ENCODE data around the gene TCIRG1. TPM values are rescaled to one million over a fixed set of nuclear protein-coding genes. Genes with fewer than 3 reads are reported as not detected.

The TCIRG1 gene
- total and polyA plus RNA-seq, 4 donors: 32.2 to 96.1 (median 44.5) TPM

DNA sequence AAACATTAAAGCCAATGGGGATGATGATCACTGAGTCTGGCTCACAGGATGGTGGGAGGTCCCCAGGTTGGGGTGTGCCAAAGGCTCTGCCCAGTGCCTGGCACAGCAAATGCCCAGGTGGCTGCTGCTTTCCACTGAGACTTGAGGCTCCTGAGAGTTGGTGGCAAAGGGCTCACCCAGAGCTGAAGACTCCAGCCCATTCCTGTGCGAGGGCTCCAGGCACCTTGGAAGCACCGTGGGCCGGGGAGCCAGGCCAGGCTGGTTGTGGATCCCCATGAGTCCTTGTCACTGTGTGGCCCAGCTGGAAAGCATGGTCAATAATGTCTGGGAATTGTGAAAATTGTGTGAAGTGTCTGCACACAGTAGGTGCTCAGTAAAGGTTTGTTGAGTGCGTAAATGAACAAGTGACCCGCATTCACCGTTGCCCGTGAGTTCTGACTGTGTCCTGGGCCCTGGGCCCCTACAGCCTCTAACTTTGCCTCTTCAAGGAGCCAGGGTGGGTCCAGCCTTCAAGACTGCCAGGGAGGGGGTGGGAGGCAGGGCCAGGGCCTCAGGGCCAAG lies 32.1 kb upstream of the TCIRG1 start:
- H3K4me1 ChIP-seq (ENCODE audit: control insufficient read depth in 4 of 4, insufficient read depth in 4 of 4, low read length in 3 of 4): peaks cover 5 to 34% (median 24%) of the 10 kb centered on the region in 4 donors
- no peak overlapping the region for H3K27ac ChIP-seq (ENCODE audit: low read depth in 1 of 2, low read length in 2 of 2)
- DNase-seq (ENCODE audit: low spot score): no peak

DNA sequence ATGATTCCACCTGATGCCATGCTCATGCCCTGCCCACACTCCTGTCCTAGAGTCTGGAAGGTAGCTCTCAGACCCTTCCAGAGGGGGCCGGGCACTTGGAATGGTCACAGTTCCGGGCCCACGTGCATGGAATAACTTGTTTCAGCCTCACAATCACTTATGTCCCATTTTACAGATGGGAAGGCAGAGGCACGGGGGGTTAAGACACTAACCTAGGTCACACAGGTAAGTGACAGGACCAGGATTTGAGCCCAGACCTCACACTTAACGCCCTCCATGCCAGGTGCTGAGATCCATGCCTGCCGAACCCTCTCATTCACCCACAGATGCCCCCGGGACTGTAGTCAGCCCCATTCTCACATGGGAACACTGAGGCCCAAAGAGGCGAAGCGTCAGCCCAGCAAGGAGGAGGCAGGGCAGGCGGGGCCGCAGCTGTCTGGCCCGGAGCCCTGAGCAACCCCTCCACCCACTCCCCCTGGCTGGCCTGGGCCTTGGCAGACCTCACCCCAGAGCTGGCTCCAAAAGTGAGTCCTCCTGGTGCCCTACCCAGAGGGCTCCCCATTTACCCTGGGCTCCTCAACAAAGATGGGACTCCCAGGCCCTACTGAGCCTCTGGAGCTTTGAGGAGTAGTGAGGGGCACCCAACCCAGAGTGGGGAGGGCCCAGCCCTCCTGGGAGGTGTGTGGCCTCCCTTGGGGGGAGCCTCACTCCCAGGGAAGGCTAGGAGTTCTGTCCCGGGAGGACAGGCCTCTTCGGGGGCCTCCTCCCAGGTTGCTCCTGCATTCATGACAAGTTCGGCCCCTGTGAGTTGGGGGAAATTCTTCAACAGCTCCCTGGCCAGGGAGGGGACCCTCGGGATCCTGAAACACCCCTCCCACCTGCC lies 31.1 kb upstream of the TCIRG1 start:
- Histone ChIP-seq H3K4me1 (ENCODE audit: control insufficient read depth in 4 of 4, insufficient read depth in 4 of 4, low read length in 3 of 4) (peaks cover 5 to 34% (median 22%) of the 10 kb centered on the region in 4 donors), H3K4me3 (ENCODE audit: low read depth in 1 of 3, low read length in 3 of 3) (no peak overlapping the region), H3K27ac (ENCODE audit: low read depth in 1 of 2, low read length in 2 of 2) (no peak overlapping the region), H3K9me3 (ENCODE audit: control insufficient read depth in 4 of 4, low read length in 3 of 4) (no peaks in the 10 kb centered on the region), H3K9ac (ENCODE audit: low read depth in 1 of 2, low read length in 2 of 2) (no peak overlapping the region), H3K27me3 (ENCODE audit: control insufficient read depth in 4 of 4, insufficient read depth in 4 of 4, low read length in 3 of 4) (no peaks in the 10 kb centered on the region), H3K36me3 (ENCODE audit: control insufficient read depth in 4 of 4, insufficient read depth in 3 of 4, low read depth in 1 of 4, low read length in 3 of 4) (no peaks in the 10 kb centered on the region)
- no peak for DNase-seq (ENCODE audit: low spot score)
- TF ChIP-seq FOXA1 (IDR thresholded peaks at IDR 0.05) (no peak), NR2F2 (IDR thresholded peaks at IDR 0.05) (no peak), TAF1 (conservative IDR thresholded peaks at IDR 0.05) (no peak), RAD21 (IDR thresholded peaks at IDR 0.05) (no peak), YY1 (IDR thresholded peaks at IDR 0.05) (no peak), HNF4G (IDR thresholded peaks at IDR 0.05) (no peak), HNF4A (conservative IDR thresholded peaks at IDR 0.05) (no peak), GABPA (IDR thresholded peaks at IDR 0.05 in 1 of 2, conservative IDR thresholded peaks at IDR 0.05 in 1 of 2) (no peak), EGR1 (IDR thresholded peaks at IDR 0.05; ENCODE audit: low read depth in 2 of 2) (no peak), JUND (IDR thresholded peaks at IDR 0.05) (no peak), SP1 (IDR thresholded peaks at IDR 0.05) (no peak), FOXA2 (IDR thresholded peaks at IDR 0.05) (no peak), RXRA (IDR thresholded peaks at IDR 0.05) (no peak)
- TF ChIP-seq, protein P1, sequence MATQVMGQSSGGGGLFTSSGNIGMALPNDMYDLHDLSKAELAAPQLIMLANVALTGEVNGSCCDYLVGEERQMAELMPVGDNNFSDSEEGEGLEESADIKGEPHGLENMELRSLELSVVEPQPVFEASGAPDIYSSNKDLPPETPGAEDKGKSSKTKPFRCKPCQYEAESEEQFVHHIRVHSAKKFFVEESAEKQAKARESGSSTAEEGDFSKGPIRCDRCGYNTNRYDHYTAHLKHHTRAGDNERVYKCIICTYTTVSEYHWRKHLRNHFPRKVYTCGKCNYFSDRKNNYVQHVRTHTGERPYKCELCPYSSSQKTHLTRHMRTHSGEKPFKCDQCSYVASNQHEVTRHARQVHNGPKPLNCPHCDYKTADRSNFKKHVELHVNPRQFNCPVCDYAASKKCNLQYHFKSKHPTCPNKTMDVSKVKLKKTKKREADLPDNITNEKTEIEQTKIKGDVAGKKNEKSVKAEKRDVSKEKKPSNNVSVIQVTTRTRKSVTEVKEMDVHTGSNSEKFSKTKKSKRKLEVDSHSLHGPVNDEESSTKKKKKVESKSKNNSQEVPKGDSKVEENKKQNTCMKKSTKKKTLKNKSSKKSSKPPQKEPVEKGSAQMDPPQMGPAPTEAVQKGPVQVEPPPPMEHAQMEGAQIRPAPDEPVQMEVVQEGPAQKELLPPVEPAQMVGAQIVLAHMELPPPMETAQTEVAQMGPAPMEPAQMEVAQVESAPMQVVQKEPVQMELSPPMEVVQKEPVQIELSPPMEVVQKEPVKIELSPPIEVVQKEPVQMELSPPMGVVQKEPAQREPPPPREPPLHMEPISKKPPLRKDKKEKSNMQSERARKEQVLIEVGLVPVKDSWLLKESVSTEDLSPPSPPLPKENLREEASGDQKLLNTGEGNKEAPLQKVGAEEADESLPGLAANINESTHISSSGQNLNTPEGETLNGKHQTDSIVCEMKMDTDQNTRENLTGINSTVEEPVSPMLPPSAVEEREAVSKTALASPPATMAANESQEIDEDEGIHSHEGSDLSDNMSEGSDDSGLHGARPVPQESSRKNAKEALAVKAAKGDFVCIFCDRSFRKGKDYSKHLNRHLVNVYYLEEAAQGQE (IDR thresholded peaks at IDR 0.05): no peak
- TF ChIP-seq, protein P2, sequence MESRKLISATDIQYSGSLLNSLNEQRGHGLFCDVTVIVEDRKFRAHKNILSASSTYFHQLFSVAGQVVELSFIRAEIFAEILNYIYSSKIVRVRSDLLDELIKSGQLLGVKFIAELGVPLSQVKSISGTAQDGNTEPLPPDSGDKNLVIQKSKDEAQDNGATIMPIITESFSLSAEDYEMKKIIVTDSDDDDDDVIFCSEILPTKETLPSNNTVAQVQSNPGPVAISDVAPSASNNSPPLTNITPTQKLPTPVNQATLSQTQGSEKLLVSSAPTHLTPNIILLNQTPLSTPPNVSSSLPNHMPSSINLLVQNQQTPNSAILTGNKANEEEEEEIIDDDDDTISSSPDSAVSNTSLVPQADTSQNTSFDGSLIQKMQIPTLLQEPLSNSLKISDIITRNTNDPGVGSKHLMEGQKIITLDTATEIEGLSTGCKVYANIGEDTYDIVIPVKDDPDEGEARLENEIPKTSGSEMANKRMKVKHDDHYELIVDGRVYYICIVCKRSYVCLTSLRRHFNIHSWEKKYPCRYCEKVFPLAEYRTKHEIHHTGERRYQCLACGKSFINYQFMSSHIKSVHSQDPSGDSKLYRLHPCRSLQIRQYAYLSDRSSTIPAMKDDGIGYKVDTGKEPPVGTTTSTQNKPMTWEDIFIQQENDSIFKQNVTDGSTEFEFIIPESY (IDR thresholded peaks at IDR 0.05): no peak
- TF ChIP-seq, protein P3, sequence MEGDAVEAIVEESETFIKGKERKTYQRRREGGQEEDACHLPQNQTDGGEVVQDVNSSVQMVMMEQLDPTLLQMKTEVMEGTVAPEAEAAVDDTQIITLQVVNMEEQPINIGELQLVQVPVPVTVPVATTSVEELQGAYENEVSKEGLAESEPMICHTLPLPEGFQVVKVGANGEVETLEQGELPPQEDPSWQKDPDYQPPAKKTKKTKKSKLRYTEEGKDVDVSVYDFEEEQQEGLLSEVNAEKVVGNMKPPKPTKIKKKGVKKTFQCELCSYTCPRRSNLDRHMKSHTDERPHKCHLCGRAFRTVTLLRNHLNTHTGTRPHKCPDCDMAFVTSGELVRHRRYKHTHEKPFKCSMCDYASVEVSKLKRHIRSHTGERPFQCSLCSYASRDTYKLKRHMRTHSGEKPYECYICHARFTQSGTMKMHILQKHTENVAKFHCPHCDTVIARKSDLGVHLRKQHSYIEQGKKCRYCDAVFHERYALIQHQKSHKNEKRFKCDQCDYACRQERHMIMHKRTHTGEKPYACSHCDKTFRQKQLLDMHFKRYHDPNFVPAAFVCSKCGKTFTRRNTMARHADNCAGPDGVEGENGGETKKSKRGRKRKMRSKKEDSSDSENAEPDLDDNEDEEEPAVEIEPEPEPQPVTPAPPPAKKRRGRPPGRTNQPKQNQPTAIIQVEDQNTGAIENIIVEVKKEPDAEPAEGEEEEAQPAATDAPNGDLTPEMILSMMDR (IDR thresholded peaks at IDR 0.05; ENCODE audit: low read depth, low read length, missing input control): no peak
- TF ChIP-seq, protein P4, sequence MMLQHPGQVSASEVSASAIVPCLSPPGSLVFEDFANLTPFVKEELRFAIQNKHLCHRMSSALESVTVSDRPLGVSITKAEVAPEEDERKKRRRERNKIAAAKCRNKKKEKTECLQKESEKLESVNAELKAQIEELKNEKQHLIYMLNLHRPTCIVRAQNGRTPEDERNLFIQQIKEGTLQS (IDR thresholded peaks at IDR 0.05): no peak
- TF ChIP-seq, protein P5, sequence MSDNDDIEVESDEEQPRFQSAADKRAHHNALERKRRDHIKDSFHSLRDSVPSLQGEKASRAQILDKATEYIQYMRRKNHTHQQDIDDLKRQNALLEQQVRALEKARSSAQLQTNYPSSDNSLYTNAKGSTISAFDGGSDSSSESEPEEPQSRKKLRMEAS (IDR thresholded peaks at IDR 0.05): no peak
- WGBS: 92% methylated on average over 16 of the region's 16 CpGs

More for the DNA sequence above, 32.1 kb upstream of the TCIRG1 start:
- no peaks in the 10 kb centered on the region for H3K36me3 ChIP-seq (ENCODE audit: control insufficient read depth in 4 of 4, insufficient read depth in 3 of 4, low read depth in 1 of 4, low read length in 3 of 4)
- no peak overlapping the region for H3K9ac ChIP-seq (ENCODE audit: low read depth in 1 of 2, low read length in 2 of 2)
- no peak overlapping the region for H3K4me3 ChIP-seq (ENCODE audit: low read depth in 1 of 3, low read length in 3 of 3)
- 98% methylated on average over 7 of the region's 7 CpGs for WGBS
- no peak for TF ChIP-seq GABPA (IDR thresholded peaks at IDR 0.05 in 1 of 2, conservative IDR thresholded peaks at IDR 0.05 in 1 of 2)
- TF ChIP-seq HNF4A (conservative IDR thresholded peaks at IDR 0.05): no peak
- no peaks in the 10 kb centered on the region for H3K27me3 ChIP-seq (ENCODE audit: control insufficient read depth in 4 of 4, insufficient read depth in 4 of 4, low read length in 3 of 4)
- H3K9me3 ChIP-seq (ENCODE audit: control insufficient read depth in 4 of 4, low read length in 3 of 4): no peaks in the 10 kb centered on the region
